VCaP (cell line): Measurements from ENCODE around the gene SCGB1C2.

Experiments used
- H3K27ac ChIP-seq: fragments of 450-650 bp; 2 replicates; pipeline ENCODE4 v1.5.1; 2017
- TF ChIP-seq, protein P1 (sequence below): fragments of 450-650 bp; conservative IDR thresholded peaks from 2 replicates; pipeline ENCODE4 v1.5.1; 2017; ENCODE audit warnings: mild to moderate bottlenecking, moderate library complexity

SCGB1C2 gene

DNA sequence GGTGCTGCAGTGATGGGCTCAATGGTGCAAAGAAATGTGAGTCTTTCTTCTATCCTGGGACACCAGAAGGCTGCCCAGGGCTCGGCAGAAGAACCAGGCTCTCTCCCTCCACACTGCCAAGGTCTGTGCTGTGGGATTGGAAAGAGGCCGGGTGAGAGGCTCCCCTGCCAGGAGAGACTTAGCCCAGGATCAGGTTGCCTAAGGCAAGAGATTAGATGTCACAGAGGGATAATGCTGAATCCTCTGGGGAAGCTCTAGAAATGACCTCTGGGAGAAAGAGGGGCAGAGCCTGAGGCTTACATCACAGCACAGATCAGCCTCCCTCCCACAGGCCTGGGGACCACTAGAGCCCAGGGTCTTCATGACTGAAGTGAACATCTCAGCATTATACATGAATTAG lies 49.8 kb downstream of the SCGB1C2 start:
- TF ChIP-seq, protein P1, sequence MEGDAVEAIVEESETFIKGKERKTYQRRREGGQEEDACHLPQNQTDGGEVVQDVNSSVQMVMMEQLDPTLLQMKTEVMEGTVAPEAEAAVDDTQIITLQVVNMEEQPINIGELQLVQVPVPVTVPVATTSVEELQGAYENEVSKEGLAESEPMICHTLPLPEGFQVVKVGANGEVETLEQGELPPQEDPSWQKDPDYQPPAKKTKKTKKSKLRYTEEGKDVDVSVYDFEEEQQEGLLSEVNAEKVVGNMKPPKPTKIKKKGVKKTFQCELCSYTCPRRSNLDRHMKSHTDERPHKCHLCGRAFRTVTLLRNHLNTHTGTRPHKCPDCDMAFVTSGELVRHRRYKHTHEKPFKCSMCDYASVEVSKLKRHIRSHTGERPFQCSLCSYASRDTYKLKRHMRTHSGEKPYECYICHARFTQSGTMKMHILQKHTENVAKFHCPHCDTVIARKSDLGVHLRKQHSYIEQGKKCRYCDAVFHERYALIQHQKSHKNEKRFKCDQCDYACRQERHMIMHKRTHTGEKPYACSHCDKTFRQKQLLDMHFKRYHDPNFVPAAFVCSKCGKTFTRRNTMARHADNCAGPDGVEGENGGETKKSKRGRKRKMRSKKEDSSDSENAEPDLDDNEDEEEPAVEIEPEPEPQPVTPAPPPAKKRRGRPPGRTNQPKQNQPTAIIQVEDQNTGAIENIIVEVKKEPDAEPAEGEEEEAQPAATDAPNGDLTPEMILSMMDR, result no peak
- no peak overlapping the region for H3K27ac ChIP-seq
